Superior temporal gyrus (tissue), 1 donor: ENCODE data around the gene FOXI1.
A peak's percentile ranks its signal among the peaks of the same experiment; 100 is the strongest.

Experiments
- DNase-seq: peaks from one replicate; pipeline ENCODE4 v3.0.0-alpha.2; 2016; ENCODE audit errors: extremely low spot score

The FOXI1 gene

GRCh38 chr5:170105642-170106611 lies at the start of gene FOXI1:
TSS of gene FOXI1 (plus strand) at chr5:170105897. CDS start at chr5:170105958, 61 bp downstream.
- no peak for DNase-seq

DNA sequence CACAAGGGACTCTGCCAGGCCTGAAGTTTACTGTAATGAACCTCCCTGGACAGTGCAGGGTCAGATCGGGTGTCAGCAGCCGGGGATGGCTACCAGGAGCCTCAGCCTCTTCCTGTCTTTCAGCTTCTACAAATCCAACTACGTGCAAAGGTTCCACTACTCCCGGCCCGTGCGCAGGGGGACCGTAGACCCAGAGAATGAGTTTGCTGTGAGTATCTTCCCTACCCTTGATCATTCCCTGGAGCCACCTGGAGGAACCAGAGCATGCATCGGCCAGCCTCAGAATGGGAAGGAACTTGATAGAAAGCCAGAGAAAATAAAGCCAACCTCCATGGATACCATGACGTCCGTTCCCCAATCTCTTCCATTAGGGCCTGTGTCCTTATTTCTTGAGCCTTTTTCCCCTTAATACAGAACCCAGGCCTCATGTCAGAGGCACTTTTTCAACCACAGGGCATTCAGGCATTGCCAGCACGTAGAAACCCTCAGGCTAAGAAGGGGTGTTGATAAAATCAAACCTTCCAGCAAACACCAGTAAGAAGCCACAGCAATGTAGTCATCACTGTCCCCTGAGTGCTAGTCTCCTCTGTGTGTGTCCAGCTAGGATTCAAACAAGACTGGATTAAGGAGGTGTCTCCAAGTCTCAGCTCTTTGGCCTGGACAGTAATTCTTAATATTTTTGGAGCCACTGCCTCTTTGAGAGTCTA lies 49.0 kb upstream of the FOXI1 start:
- DNase-seq, result no peak

DNA sequence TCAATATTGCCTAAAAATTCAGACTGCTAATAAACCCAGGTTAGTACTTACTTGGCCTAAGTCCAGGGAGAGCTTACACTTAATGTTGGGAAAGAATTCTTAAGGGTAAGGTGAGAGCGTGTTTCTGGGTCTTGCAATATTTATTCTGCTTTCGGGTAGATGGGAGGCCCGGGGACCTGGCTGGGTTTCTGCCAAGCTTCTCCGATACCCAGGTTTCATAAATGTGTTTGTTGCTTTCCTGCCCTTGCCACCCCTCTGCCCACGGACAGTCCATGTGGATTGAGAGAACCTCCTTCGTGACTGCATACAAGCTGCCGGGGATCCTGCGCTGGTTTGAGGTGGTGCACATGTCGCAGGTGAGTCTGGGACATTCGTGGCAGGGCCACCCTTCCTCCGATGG lies 48.4 kb upstream of the FOXI1 start:
- DNase-seq, result no peak

DNA sequence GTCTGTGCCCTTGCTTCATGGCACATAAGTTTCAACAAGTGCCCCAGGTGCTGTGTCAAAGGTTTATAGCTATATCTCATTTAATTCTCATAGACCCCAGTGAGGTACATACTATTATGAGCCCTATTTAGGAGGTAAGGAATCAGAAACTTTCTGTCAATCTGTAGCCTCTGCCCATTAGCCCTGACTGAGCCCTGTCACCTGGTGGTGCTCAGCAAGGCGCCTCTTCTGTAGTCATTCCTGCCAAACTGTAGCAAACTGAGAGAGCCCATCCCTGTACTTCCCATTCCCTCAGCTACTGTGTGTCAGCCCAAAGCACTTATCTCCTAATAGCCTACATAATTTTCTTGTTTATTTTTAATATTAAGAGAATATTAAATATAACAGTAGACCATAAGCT lies 46.5 kb upstream of the FOXI1 start:
- DNase-seq, result no peak

DNA sequence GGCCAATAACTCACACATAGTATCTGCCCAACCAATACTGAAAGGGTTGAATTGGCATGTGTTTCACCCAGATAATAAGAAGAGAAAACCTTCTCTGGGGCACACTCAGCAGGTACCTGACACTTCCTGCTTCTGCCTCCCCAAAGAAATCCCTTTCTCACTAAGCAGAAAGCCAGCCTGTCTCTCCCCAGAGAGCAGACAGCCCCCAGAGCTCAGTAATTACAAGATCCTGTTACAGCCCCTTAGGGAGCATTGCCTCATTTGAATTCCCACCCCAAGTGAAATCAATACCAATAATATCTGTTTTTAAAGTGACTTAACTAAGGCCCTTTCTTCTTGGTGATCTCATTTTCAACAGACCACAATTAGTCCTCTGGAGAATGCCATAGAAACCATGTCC lies 38.5 kb upstream of the FOXI1 start:
- no peak for DNase-seq

GRCh38 chr5:170067574-170068170 lies 38.0 kb upstream of the FOXI1 start:
- DNase-seq, result no peak

DNA sequence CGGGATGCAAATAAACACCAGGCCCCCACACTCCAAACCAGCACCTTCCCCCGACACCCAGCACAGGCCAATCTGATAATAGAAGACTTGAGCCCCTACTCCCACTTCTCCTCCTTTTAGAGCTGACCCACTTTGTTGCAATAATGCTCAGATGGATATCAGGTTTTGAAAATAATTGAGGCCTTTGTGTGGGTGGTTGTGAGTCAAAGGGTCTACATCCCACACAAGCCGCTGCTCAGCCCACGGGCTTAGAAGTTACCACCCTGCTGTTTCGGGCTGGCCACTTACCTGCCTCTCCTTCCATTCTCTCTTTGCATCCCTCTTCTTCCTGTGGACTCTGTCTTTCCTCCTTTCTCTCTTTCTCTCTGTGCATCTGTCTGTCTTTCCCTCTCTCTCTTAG lies 36.2 kb upstream of the FOXI1 start:
- DNase-seq, result no peak

DNA sequence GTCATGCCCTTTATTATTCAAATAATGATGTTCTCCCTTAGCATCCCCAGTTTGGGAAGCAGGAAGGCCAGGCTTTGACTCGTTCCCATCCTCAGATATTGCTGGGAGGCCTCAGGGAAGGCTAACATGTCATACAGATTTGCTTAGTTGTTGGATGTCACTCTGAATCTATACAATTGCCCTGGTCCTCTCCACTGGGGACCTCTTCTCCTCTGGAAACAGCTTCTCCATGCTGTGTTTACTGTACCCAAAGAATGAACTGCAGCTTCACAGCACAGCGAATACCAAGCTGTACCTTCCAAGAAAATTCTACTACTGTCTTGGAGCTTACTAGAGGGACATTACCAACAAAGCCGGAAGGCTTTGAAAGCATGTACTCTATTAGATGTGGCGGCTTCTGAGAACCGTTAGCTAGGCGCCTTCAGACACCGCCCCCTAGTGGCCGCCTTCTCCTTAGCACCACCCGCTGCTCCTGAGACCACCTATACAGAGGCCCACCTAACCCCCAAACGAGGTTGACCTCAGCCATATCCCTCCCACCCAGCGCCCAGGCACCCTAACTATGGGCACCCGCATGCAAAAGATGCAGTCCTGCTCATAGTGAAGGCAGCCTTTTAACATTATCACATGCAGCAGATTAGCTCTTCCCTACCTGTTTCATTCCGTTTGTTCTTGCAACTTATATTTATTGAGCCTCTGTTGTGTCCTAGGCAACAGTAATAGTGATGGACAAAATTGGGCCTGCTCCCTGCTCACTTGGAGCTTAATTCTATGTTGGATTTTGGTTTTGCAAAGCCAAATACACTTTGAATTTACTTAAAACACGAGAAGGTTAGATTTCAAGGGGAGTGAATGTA lies 34.9 kb upstream of the FOXI1 start:
- peak; percentile 65 for DNase-seq

DNA sequence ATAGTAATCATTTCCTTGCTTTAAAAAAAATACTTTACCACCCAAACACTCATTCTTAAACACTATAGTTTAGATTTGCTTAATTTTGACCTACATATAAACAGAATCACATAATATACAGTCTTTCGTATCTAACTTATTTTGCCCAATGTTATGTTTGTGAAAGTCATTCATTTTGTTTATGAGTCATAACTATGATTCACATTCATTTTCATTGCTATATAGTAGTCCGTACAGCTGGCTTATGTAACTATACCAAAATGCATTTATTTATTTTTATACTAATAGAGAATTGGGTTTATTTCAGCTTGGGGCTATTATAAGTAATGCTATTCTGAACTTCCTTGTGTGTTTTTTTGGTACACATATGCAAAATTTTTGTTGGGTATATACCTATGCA lies 33.9 kb upstream of the FOXI1 start:
- DNase-seq, result no peak

GRCh38 chr5:170075696-170076095 lies 30.0 kb upstream of the FOXI1 start:
- no peak for DNase-seq

GRCh38 chr5:170076211-170076610 lies 29.5 kb upstream of the FOXI1 start:
- no peak for DNase-seq

DNA sequence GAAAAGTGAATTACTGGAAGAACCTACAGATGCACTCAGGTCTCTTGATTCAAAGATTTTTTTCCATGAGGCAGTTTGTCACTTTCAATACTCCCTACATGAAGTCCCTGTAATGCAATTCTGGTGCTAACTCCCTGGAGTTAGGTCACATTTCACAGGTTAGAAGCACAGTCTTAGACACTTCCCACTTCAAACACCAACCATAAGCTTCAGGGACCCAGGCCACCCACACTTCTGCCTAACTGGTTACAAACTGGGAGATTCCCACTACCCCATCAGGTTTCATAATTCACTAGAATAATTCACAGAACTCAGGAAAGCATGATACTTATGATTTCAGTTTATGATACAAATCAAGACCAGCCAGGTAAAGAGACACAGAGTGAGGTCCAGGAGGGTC lies 29.0 kb upstream of the FOXI1 start:
- no peak for DNase-seq

DNA sequence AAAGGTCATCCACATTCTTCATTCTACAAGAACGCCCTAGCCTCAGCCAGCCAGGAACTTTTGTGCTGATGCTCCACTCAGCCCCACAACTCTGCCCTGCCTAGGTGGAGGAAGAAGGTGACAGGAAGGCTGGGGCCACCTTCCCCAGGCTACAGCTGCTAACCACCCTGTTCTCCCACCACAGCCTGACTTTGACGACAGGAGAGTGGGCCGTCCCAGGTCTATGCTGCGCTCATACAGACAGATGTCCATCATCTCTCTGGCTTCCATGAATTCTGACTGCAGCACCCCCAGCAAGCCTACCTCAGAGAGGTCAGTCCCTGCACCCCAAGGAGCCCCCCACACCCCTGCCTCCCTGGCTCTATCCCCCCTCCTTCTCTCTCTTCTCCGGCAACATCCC lies 28.2 kb upstream of the FOXI1 start:
- DNase-seq, result no peak

- DNase-seq, result no peak
Observed at GRCh38 chr5:170078458-170078857, 27.2 kb upstream of the FOXI1 start.

DNA sequence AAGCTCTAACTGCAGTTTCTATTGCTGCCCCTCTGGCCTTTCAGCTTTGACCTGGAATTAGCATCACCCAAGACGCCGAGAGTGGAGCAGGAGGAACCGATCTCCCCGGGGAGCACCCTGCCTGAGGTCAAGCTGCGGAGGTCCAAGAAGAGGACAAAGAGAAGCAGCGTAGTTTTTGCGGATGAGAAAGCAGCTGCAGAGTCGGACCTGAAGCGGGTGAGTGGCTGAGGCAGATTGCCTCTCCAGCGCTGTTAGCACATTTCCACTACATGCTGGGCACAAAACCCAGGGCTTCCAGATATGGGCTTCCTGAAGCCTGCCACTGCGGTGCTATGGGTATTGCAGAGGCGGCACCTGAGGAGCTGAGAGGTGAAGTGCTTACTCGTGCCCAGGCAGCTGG lies 26.8 kb upstream of the FOXI1 start:
- no peak for DNase-seq

- no peak for DNase-seq
Observed at GRCh38 chr5:170080217-170080616, 25.5 kb upstream of the FOXI1 start.

GRCh38 chr5:170080786-170081445 lies 24.8 kb upstream of the FOXI1 start:
- no peak for DNase-seq

DNA sequence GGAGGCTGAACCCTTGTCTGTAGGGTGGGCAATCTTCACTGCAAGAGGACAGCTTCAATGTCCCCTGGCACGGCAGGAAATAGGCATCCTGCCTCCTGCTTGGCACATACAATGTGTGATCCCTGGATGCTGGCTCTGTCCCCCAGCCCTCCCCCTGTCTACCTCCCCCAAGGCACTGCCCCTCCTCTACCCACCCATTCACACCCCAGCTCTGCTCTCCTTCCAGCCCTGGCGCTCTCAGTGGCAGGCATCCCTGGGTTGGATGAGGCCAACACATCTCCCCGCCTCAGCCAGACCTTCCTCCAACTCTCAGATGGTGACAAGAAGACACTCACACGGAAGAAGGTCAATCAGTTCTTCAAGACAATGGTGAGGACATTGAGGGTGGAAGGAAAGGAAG lies 24.1 kb upstream of the FOXI1 start:
- DNase-seq, result no peak

- DNase-seq, result no peak
Observed at GRCh38 chr5:170082701-170083100, 23.0 kb upstream of the FOXI1 start.

DNA sequence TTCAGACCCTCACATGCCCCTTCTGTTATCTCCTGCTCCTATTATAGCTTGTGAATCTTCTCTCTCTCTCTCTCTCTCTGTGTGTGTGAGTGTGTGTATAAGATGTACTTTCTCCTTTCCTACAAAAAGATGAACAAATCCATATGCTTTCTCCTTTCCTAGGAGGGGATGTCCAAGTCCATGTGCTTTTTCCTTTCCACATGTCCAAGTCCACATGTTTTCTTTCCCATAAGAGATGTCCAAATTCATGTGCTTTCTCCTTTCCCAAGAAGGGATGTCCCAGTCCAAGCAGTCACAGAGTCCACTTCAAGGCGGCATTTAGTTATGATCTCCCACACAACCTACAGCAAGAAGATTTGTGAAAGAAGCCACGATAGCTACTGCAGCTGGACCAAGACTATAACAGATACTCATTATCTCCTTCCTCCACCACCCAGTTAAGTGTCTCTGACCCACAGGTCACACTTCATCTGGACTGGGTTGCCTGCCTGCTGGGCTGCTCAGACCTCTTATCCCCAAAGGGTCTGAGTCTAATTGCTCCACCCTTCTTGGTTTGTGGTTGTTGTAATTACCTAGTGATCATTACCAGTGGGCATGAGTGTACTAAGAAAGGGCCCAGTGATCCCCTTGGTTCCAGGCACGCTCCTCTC lies 18.4 kb upstream of the FOXI1 start:
- DNase-seq, result no peak
